KMS-11 (cell line): ENCODE results near the gene PELI3.

ENCODE experiments used
- H2AFZ ChIP-seq: fragments of 200-600 bp; sonication (generic); 2 replicates; pipeline ENCODE4 v1.6.1; 2016; ENCODE audit warnings: antibody characterized with exemption, mixed run types, low read depth
- H3K27ac ChIP-seq: fragments of 200-600 bp; sonication (generic); 2 replicates; pipeline ENCODE4 v1.6.1; 2016; ENCODE audit warnings: mild to moderate bottlenecking, mixed run types
- H3K27me3 ChIP-seq: fragments of 200-600 bp; sonication (generic); 2 replicates; pipeline ENCODE4 v1.6.1; 2017; ENCODE audit warnings: mild to moderate bottlenecking, low read depth, mixed run types, moderate library complexity; ENCODE audit not compliant: insufficient read depth
- H3K36me3 ChIP-seq: fragments of 200-600 bp; sonication (generic); 2 replicates; pipeline ENCODE4 v1.6.1; 2017; ENCODE audit warnings: mild to moderate bottlenecking, mixed run types; ENCODE audit not compliant: insufficient read depth
- H3K4me1 ChIP-seq: fragments of 200-600 bp; sonication (generic); 2 replicates; pipeline ENCODE4 v1.6.1; 2016; ENCODE audit warnings: mild to moderate bottlenecking, low read depth, mixed run types; ENCODE audit not compliant: poor library complexity, severe bottlenecking
- H3K4me2 ChIP-seq: fragments of 200-600 bp; sonication (generic); 2 replicates; pipeline ENCODE4 v1.7.0; 2016; ENCODE audit warnings: mild to moderate bottlenecking, mixed run types
- H3K4me3 ChIP-seq: fragments of 200-600 bp; sonication (generic); IDR thresholded peaks from 2 replicates; pipeline ENCODE4 v1.6.1; 2017; ENCODE audit warnings: low read depth, low read length, mixed read lengths; ENCODE audit not compliant: insufficient read depth
- H3K79me2 ChIP-seq: fragments of 200-600 bp; sonication (generic); 2 replicates; pipeline ENCODE4 v1.6.1; 2016; ENCODE audit warnings: low read depth, mixed run types; ENCODE audit not compliant: insufficient read depth
- H3K9ac ChIP-seq: fragments of 200-600 bp; sonication (generic); 2 replicates; pipeline ENCODE4 v1.6.1; 2016; ENCODE audit warnings: mild to moderate bottlenecking, mixed run types
- H4K20me1 ChIP-seq: fragments of 200-600 bp; sonication (generic); 2 replicates; pipeline ENCODE4 v1.6.1; 2016; ENCODE audit warnings: mild to moderate bottlenecking, mixed run types; ENCODE audit not compliant: insufficient read depth
- CTCF ChIP-seq: fragments of 200-600 bp; sonication (generic); conservative IDR thresholded peaks from 2 replicates; pipeline ENCODE4 v1.6.1; 2017; ENCODE audit warnings: low read depth, mild to moderate bottlenecking, antibody characterized with exemption, low read length, moderate library complexity, mixed read lengths

PELI3 gene

GRCh38 chr11:66447012-66447411 lies 19.7 kb upstream of the PELI3 start:
- Histone ChIP-seq H2AFZ (no peak overlapping the region), H4K20me1 (no peaks in the 10 kb centered on the region), H3K4me2 (no peak overlapping the region), H3K4me1 (no peaks in the 10 kb centered on the region), H3K27ac (no peak overlapping the region), H3K9ac (no peak overlapping the region), H3K79me2 (no peaks in the 10 kb centered on the region), H3K27me3 (peaks cover 31% of the 10 kb centered on the region; the same call in 1 of the 2 replicates), H3K36me3 (no peaks in the 10 kb centered on the region), H3K4me3 (no peak overlapping the region)
- TF ChIP-seq CTCF, result no peak

- H3K4me3 ChIP-seq, result no peak overlapping the region
- no peak overlapping the region for H3K27ac ChIP-seq
- H3K4me2 ChIP-seq, result no peak overlapping the region
- no peaks in the 10 kb centered on the region for H3K79me2 ChIP-seq
- no peak overlapping the region for H3K9ac ChIP-seq
- no peak for TF ChIP-seq CTCF
- H3K36me3 ChIP-seq, result no peaks in the 10 kb centered on the region
- no peak overlapping the region for H2AFZ ChIP-seq
- peaks cover 22% of the 10 kb centered on the region; the same call in 1 of the 2 replicates for H3K27me3 ChIP-seq
- H4K20me1 ChIP-seq, result no peaks in the 10 kb centered on the region
- H3K4me1 ChIP-seq, result no peaks in the 10 kb centered on the region
Measured at GRCh38 chr11:66448523-66448922, 18.2 kb upstream of the PELI3 start.

GRCh38 chr11:66450560-66450959 lies 16.1 kb upstream of the PELI3 start:
- no peaks in the 10 kb centered on the region for H3K4me1 ChIP-seq
- H3K79me2 ChIP-seq, result no peaks in the 10 kb centered on the region
- no peak overlapping the region for H2AFZ ChIP-seq
- no peaks in the 10 kb centered on the region for H3K36me3 ChIP-seq
- peaks cover 30% of the 10 kb centered on the region; the same call in 1 of the 2 replicates for H3K27me3 ChIP-seq
- no peak overlapping the region for H3K4me2 ChIP-seq
- no peak overlapping the region for H3K27ac ChIP-seq
- no peak for TF ChIP-seq CTCF
- no peak overlapping the region for H3K4me3 ChIP-seq
- H3K9ac ChIP-seq, result no peak overlapping the region
- H4K20me1 ChIP-seq, result no peaks in the 10 kb centered on the region

- Histone ChIP-seq H3K27ac (no peak overlapping the region), H3K4me3 (no peak overlapping the region), H3K9ac (no peak overlapping the region), H3K36me3 (no peaks in the 10 kb centered on the region), H3K79me2 (no peaks in the 10 kb centered on the region), H2AFZ (no peak overlapping the region), H4K20me1 (no peaks in the 10 kb centered on the region), H3K4me1 (no peaks in the 10 kb centered on the region), H3K27me3 (peaks cover 30% of the 10 kb centered on the region; the same call in 1 of the 2 replicates), H3K4me2 (no peak overlapping the region)
- no peak for TF ChIP-seq CTCF
Measured at GRCh38 chr11:66451663-66452062, 15.0 kb upstream of the PELI3 start.
